Amniotic epithelial cell (primary cell): ENCODE measurements around the gene ABCA12.
"Not testable (repeated sequence)": the region's sequence is repeated elsewhere in the genome, so short reads cannot be mapped to it uniquely, and the experiment has no call there.

Source experiments
- DNase-seq: peaks from one replicate; pipeline ENCODE4 v3.0.0-alpha.2; 2010; ENCODE audit warnings: low read depth

The ABCA12 gene

GRCh38 chr2:215138479-215138878 lies at the start of gene ABCA12:
ABCA12 (minus strand) TSS chr2:215138626; CDS start chr2:215138208, 418 bp downstream.
- DNase-seq: no peak

GRCh38 chr2:215188078-215188477 lies 49.7 kb upstream of the ABCA12 start:
- no peak for DNase-seq

GRCh38 chr2:215186021-215186420 lies 47.6 kb upstream of the ABCA12 start:
- DNase-seq: no peak

GRCh38 chr2:215178121-215178520 lies 39.7 kb upstream of the ABCA12 start:
- DNase-seq: no peak

GRCh38 chr2:215171796-215172195 lies 33.4 kb upstream of the ABCA12 start:
- no peak for DNase-seq

GRCh38 chr2:215171151-215171550 lies 32.7 kb upstream of the ABCA12 start:
- DNase-seq: no peak

- not testable (repeated sequence) for DNase-seq
Measured at GRCh38 chr2:215166505-215166904, 28.1 kb upstream of the ABCA12 start.

- DNase-seq: not testable (repeated sequence)
Measured at GRCh38 chr2:215163319-215163718, 24.9 kb upstream of the ABCA12 start.

GRCh38 chr2:215161301-215161829 lies 22.9 kb upstream of the ABCA12 start:
- no peak for DNase-seq

- no peak for DNase-seq
Measured at GRCh38 chr2:215160081-215160480, 21.7 kb upstream of the ABCA12 start.

GRCh38 chr2:215156453-215156852 lies 18.0 kb upstream of the ABCA12 start:
- no peak for DNase-seq

- DNase-seq: no peak
Measured at GRCh38 chr2:215149894-215150293, 11.5 kb upstream of the ABCA12 start.

GRCh38 chr2:215149486-215149885 lies 11.1 kb upstream of the ABCA12 start:
- DNase-seq: no peak

- no peak for DNase-seq
Measured at GRCh38 chr2:215149060-215149459, 10.6 kb upstream of the ABCA12 start.

GRCh38 chr2:215145611-215146010 lies 7.2 kb upstream of the ABCA12 start:
- peak; percentile 0 for DNase-seq

GRCh38 chr2:215144106-215144875 lies 5.9 kb upstream of the ABCA12 start:
- DNase-seq: no peak

GRCh38 chr2:215143458-215143857 lies 5.0 kb upstream of the ABCA12 start:
- DNase-seq: no peak

GRCh38 chr2:215141706-215142105 lies 3.3 kb upstream of the ABCA12 start:
- no peak for DNase-seq

- no peak for DNase-seq
Measured at GRCh38 chr2:215140166-215140707, 1.8 kb upstream of the ABCA12 start.

- peak; percentile 32 for DNase-seq
Measured at GRCh38 chr2:215137741-215138340, 585 bp downstream of the ABCA12 start.

- DNase-seq: no peak
Measured at GRCh38 chr2:215137329-215137686, 1.1 kb downstream of the ABCA12 start.

- DNase-seq: peak; percentile 45
Measured at GRCh38 chr2:215136669-215137328, 1.6 kb downstream of the ABCA12 start.

- DNase-seq: no peak
Measured at GRCh38 chr2:215120401-215120800, 18.0 kb downstream of the ABCA12 start.
